Progenitor cell of endocrine pancreas (in vitro differentiated cells): Measurements from ENCODE around the gene LUC7L3. TPM values are rescaled to one million over a fixed set of nuclear protein-coding genes. Genes with fewer than 3 reads are reported as not detected.

Experiments used
- DNase-seq: peaks from one replicate; pipeline ENCODE4 v3.0.0; 2021; ENCODE audit warnings: low spot score; ENCODE audit not compliant: unreplicated experiment
- H3K27ac Mint-ChIP-seq: 2 replicates; pipeline ENCODE4 v1.8.0; 2021; ENCODE audit warnings: mild to moderate bottlenecking, moderate library complexity, mixed read lengths
- H3K27me3 Mint-ChIP-seq: 2 replicates; pipeline ENCODE4 v1.8.0; 2021; ENCODE audit warnings: mixed read lengths
- H3K36me3 Mint-ChIP-seq: 2 replicates; pipeline ENCODE4 v1.8.0; 2022; ENCODE audit warnings: mixed read lengths; ENCODE audit not compliant: insufficient read depth
- H3K4me1 Mint-ChIP-seq: 2 replicates; pipeline ENCODE4 v1.8.0; 2021; ENCODE audit warnings: low read depth, mixed read lengths
- H3K4me3 Mint-ChIP-seq: 2 replicates; pipeline ENCODE4 v1.8.0; 2021; ENCODE audit warnings: low read depth, mild to moderate bottlenecking, moderate library complexity, mixed read lengths
- H3K9me3 Mint-ChIP-seq: 2 replicates; pipeline ENCODE4 v1.8.0; 2021; ENCODE audit warnings: low read depth, mixed read lengths
- CTCF ChIP-seq: fragments of 200-600 bp; sonication (generic); IDR thresholded peaks from one replicate; pipeline ENCODE4 v1.5.0; 2021; ENCODE audit warnings: antibody characterized with exemption, mild to moderate bottlenecking; ENCODE audit not compliant: unreplicated experiment
- total RNA-seq: library from RNA; stranded (reverse); gene quantifications from 2 replicates; pipeline ENCODE4 v1.2.1, GENCODE V29; 2021

The LUC7L3 gene
- total RNA-seq, 1 donor from 2014 or later, result 168 TPM

- Mint-ChIP-seq H3K27me3 (no peaks in the 10 kb centered on the region), H3K27ac (no peak overlapping the region), H3K36me3 (no peaks in the 10 kb centered on the region)
These were observed 66.7 kb downstream of the LUC7L3 start for GRCh38 chr17:50785946-50786570.

GRCh38 chr17:50787106-50787505 is 67.7 kb downstream of the LUC7L3 start:
- DNase-seq, result no peak
- H3K27me3 Mint-ChIP-seq, result no peaks in the 10 kb centered on the region
- H3K27ac Mint-ChIP-seq, result no peak overlapping the region
- no peak overlapping the region for H3K4me3 Mint-ChIP-seq
- H3K9me3 Mint-ChIP-seq, result no peaks in the 10 kb centered on the region
- TF ChIP-seq CTCF, result no peak
- H3K4me1 Mint-ChIP-seq, result no peaks in the 10 kb centered on the region
- H3K36me3 Mint-ChIP-seq, result no peaks in the 10 kb centered on the region

More at GRCh38 chr17:50785946-50786570, 66.7 kb downstream of the LUC7L3 start:
- Mint-ChIP-seq H3K4me1 (no peaks in the 10 kb centered on the region), H3K4me3 (no peak overlapping the region), H3K9me3 (no peaks in the 10 kb centered on the region)
- no peak for TF ChIP-seq CTCF
- no peak for DNase-seq

GRCh38 chr17:50790618-50791017 is 71.2 kb downstream of the LUC7L3 start:
- Mint-ChIP-seq H3K9me3 (no peaks in the 10 kb centered on the region), H3K4me1 (no peaks in the 10 kb centered on the region), H3K36me3 (no peaks in the 10 kb centered on the region), H3K4me3 (no peak overlapping the region), H3K27me3 (no peaks in the 10 kb centered on the region), H3K27ac (no peak overlapping the region)
- no peak for TF ChIP-seq CTCF
- no peak for DNase-seq

- TF ChIP-seq CTCF, result no peak
- Mint-ChIP-seq H3K27me3 (no peaks in the 10 kb centered on the region), H3K27ac (no peak overlapping the region), H3K9me3 (no peaks in the 10 kb centered on the region), H3K4me1 (peaks cover 1% of the 10 kb centered on the region), H3K36me3 (no peaks in the 10 kb centered on the region), H3K4me3 (no peak overlapping the region)
- no peak for DNase-seq
These were observed 72.7 kb downstream of the LUC7L3 start for GRCh38 chr17:50792132-50792531.

GRCh38 chr17:50793007-50793406 is 73.6 kb downstream of the LUC7L3 start:
- H3K27ac Mint-ChIP-seq, result no peak overlapping the region
- peaks cover 6% of the 10 kb centered on the region for H3K4me1 Mint-ChIP-seq
- no peak for DNase-seq
- no peaks in the 10 kb centered on the region for H3K9me3 Mint-ChIP-seq
- H3K4me3 Mint-ChIP-seq, result no peak overlapping the region
- H3K36me3 Mint-ChIP-seq, result no peaks in the 10 kb centered on the region
- TF ChIP-seq CTCF, result no peak
- no peaks in the 10 kb centered on the region for H3K27me3 Mint-ChIP-seq
